ENCODE data around the gene SH3PXD2A. TPM values are rescaled to one million over a fixed set of nuclear protein-coding genes. Genes with fewer than 3 reads are reported as not detected.
"Not testable (repeated sequence)": the region's sequence is repeated elsewhere in the genome, so short reads cannot be mapped to it uniquely, and the experiment has no call there.

The SH3PXD2A gene
- total RNA-seq, 1 donor: 3.1 TPM

- no peaks in the 10 kb centered on the region for H3K9me3 ChIP-seq (ENCODE audit: low read depth, low read length)
- no peaks in the 10 kb centered on the region for H3K27me3 ChIP-seq (ENCODE audit: insufficient read depth, low read length)
Measured at GRCh38 chr10:103745341-103746247, 109.8 kb downstream of the SH3PXD2A start.

GRCh38 chr10:103742824-103743223 lies 112.6 kb downstream of the SH3PXD2A start:
- Histone ChIP-seq H3K27me3 (ENCODE audit: insufficient read depth, low read length) (no peaks in the 10 kb centered on the region), H3K4me3 (ENCODE audit: low read length) (no peak overlapping the region), H3K9me3 (ENCODE audit: low read depth, low read length) (no peaks in the 10 kb centered on the region), H3K4me1 (ENCODE audit: insufficient read depth, low read length) (peaks cover 4% of the 10 kb centered on the region)

More at GRCh38 chr10:103745341-103746247, 109.8 kb downstream of the SH3PXD2A start:
- Histone ChIP-seq H3K4me1 (ENCODE audit: insufficient read depth, low read length) (peaks cover 4% of the 10 kb centered on the region), H3K4me3 (ENCODE audit: low read length) (no peak overlapping the region)

- no peaks in the 10 kb centered on the region for H3K27me3 ChIP-seq (ENCODE audit: insufficient read depth, low read length)
- no peak overlapping the region for H3K4me3 ChIP-seq (ENCODE audit: low read length)
- H3K4me1 ChIP-seq (ENCODE audit: insufficient read depth, low read length): no peaks in the 10 kb centered on the region
Measured at GRCh38 chr10:103740611-103741010, 114.8 kb downstream of the SH3PXD2A start.

GRCh38 chr10:103739039-103739764 lies 116.2 kb downstream of the SH3PXD2A start:
- H3K9me3 ChIP-seq (ENCODE audit: low read depth, low read length): no peaks in the 10 kb centered on the region
- H3K4me3 ChIP-seq (ENCODE audit: low read length): no peak overlapping the region
- H3K4me1 ChIP-seq (ENCODE audit: insufficient read depth, low read length): no peaks in the 10 kb centered on the region
- H3K27me3 ChIP-seq (ENCODE audit: insufficient read depth, low read length): no peaks in the 10 kb centered on the region

More at GRCh38 chr10:103740611-103741010, 114.8 kb downstream of the SH3PXD2A start:
- H3K9me3 ChIP-seq (ENCODE audit: low read depth, low read length): no peaks in the 10 kb centered on the region

GRCh38 chr10:103737735-103738367 lies 117.5 kb downstream of the SH3PXD2A start:
- Histone ChIP-seq H3K9me3 (ENCODE audit: low read depth, low read length) (no peaks in the 10 kb centered on the region), H3K4me1 (ENCODE audit: insufficient read depth, low read length) (no peaks in the 10 kb centered on the region), H3K27me3 (ENCODE audit: insufficient read depth, low read length) (no peaks in the 10 kb centered on the region), H3K4me3 (ENCODE audit: low read length) (no peak overlapping the region)

GRCh38 chr10:103736763-103737162 lies 118.6 kb downstream of the SH3PXD2A start:
- Histone ChIP-seq H3K9me3 (ENCODE audit: low read depth, low read length) (no peaks in the 10 kb centered on the region), H3K27me3 (ENCODE audit: insufficient read depth, low read length) (no peaks in the 10 kb centered on the region), H3K4me3 (ENCODE audit: low read length) (no peak overlapping the region)

GRCh38 chr10:103736044-103736443 lies 119.3 kb downstream of the SH3PXD2A start:
- Histone ChIP-seq H3K4me3 (ENCODE audit: low read length) (no peak overlapping the region), H3K9me3 (ENCODE audit: low read depth, low read length) (no peaks in the 10 kb centered on the region), H3K4me1 (ENCODE audit: insufficient read depth, low read length) (no peaks in the 10 kb centered on the region), H3K27me3 (ENCODE audit: insufficient read depth, low read length) (no peaks in the 10 kb centered on the region)

More at GRCh38 chr10:103736763-103737162, 118.6 kb downstream of the SH3PXD2A start:
- H3K4me1 ChIP-seq (ENCODE audit: insufficient read depth, low read length): no peaks in the 10 kb centered on the region

GRCh38 chr10:103734731-103735130 lies 120.6 kb downstream of the SH3PXD2A start:
- Histone ChIP-seq H3K27me3 (ENCODE audit: insufficient read depth, low read length) (no peaks in the 10 kb centered on the region), H3K9me3 (ENCODE audit: low read depth, low read length) (no peaks in the 10 kb centered on the region), H3K4me3 (ENCODE audit: low read length) (no peak overlapping the region), H3K4me1 (ENCODE audit: insufficient read depth, low read length) (no peaks in the 10 kb centered on the region)

- Histone ChIP-seq H3K4me1 (ENCODE audit: insufficient read depth, low read length) (no peaks in the 10 kb centered on the region), H3K4me3 (ENCODE audit: low read length) (no peak overlapping the region), H3K9me3 (ENCODE audit: low read depth, low read length) (no peaks in the 10 kb centered on the region), H3K27me3 (ENCODE audit: insufficient read depth, low read length) (no peaks in the 10 kb centered on the region)
Measured at GRCh38 chr10:103733045-103733419, 122.3 kb downstream of the SH3PXD2A start.

GRCh38 chr10:103732339-103733044 lies 122.9 kb downstream of the SH3PXD2A start:
- H3K9me3 ChIP-seq (ENCODE audit: low read depth, low read length): no peaks in the 10 kb centered on the region
- no peaks in the 10 kb centered on the region for H3K4me1 ChIP-seq (ENCODE audit: insufficient read depth, low read length)
- no peaks in the 10 kb centered on the region for H3K27me3 ChIP-seq (ENCODE audit: insufficient read depth, low read length)
- no peak overlapping the region for H3K4me3 ChIP-seq (ENCODE audit: low read length)

GRCh38 chr10:103731609-103732270 lies 123.6 kb downstream of the SH3PXD2A start:
- H3K4me1 ChIP-seq (ENCODE audit: insufficient read depth, low read length): no peaks in the 10 kb centered on the region
- H3K27me3 ChIP-seq (ENCODE audit: insufficient read depth, low read length): no peaks in the 10 kb centered on the region
- H3K4me3 ChIP-seq (ENCODE audit: low read length): no peak overlapping the region
- H3K9me3 ChIP-seq (ENCODE audit: low read depth, low read length): no peaks in the 10 kb centered on the region

- not testable (repeated sequence) for H3K4me1 ChIP-seq (ENCODE audit: insufficient read depth, low read length); H3K27me3 ChIP-seq (ENCODE audit: insufficient read depth, low read length); H3K4me3 ChIP-seq (ENCODE audit: low read length); H3K9me3 ChIP-seq (ENCODE audit: low read depth, low read length)
Measured at GRCh38 chr10:103731026-103731425, 124.3 kb downstream of the SH3PXD2A start.

- Histone ChIP-seq H3K27me3 (ENCODE audit: insufficient read depth, low read length) (no peaks in the 10 kb centered on the region), H3K4me1 (ENCODE audit: insufficient read depth, low read length) (no peaks in the 10 kb centered on the region), H3K4me3 (ENCODE audit: low read length) (no peak overlapping the region), H3K9me3 (ENCODE audit: low read depth, low read length) (no peaks in the 10 kb centered on the region)
Measured at GRCh38 chr10:103729851-103730250, 125.5 kb downstream of the SH3PXD2A start.

- Histone ChIP-seq H3K9me3 (ENCODE audit: low read depth, low read length) (no peaks in the 10 kb centered on the region), H3K4me1 (ENCODE audit: insufficient read depth, low read length) (no peaks in the 10 kb centered on the region), H3K27me3 (ENCODE audit: insufficient read depth, low read length) (no peaks in the 10 kb centered on the region), H3K4me3 (ENCODE audit: low read length) (no peak overlapping the region)
Measured at GRCh38 chr10:103727991-103728689, 127.2 kb downstream of the SH3PXD2A start.

Measured in mononuclear cell (primary cell).